H1 (cell line): ENCODE data around the gene CYREN. TPM values are rescaled to one million over a fixed set of nuclear protein-coding genes. Genes with fewer than 3 reads are reported as not detected.

ENCODE experiments used
- SAP30 ChIP-seq: fragments of 300-600 bp; sonication (generic); IDR thresholded peaks from 2 replicates; pipeline ENCODE4 v1.7.1; 2012; ENCODE audit warnings: low read length, moderate library complexity, mild to moderate bottlenecking, inconsistent platforms; ENCODE audit not compliant: insufficient read depth, insufficient replicate concordance
- polyA plus RNA-seq, 7 experiments: library from polyadenylated mRNA; depleted of rRNA in 3 of 7; stranded (reverse) in 5 of 7; unstranded in 2 of 7; fragments of >200 nt in 5 of 7; fragments of 200-250 nt in 2 of 7; gene quantifications; 1 replicate in 5 of 7; 2 replicates in 1 of 7; 4 replicates in 1 of 7; pipeline versions ENCODE4 v1.2.1 to v1.2.3, GENCODE V29; 2011 to 2013; ENCODE audit warnings: missing spikeins in 2 of 7, mixed read lengths in 2 of 7
- total RNA-seq: library from RNA; stranded (reverse); fragmentation: NEBNext Ultra II Directional; extraction: Animal tissue kit (Norgen Biotek cat#: 25700); gene quantifications from 2 replicates; pipeline ENCODE4 v1.2.1, GENCODE V29; 2021

Gene CYREN
- total and polyA plus RNA-seq, 2 of the 8 experiments (the other 6 are each of a cell fraction or from before 2014, with no cell fraction given): 25.1 to 46.2 TPM

- TF ChIP-seq SAP30: no peak
Observed at GRCh38 chr7:135207406-135208101, 37.0 kb upstream of the CYREN start (continued).
